MM.1S (cell line): Measurements from ENCODE around the gene IGF1R.

Experiments
- DNase-seq: peaks from one replicate; pipeline ENCODE4 v3.0.0-alpha.2; 2015
- H2AFZ ChIP-seq: fragments of 300-600 bp; sonication (generic); 2 replicates; pipeline ENCODE4 v1.6.0; 2016; ENCODE audit warnings: antibody characterized with exemption, low read length
- H3F3A ChIP-seq: fragments of 300-600 bp; sonication (generic); 2 replicates; pipeline ENCODE4 v1.6.1; 2016; ENCODE audit warnings: mild to moderate bottlenecking, antibody characterized with exemption, low read length, moderate library complexity, mixed read lengths; ENCODE audit not compliant: insufficient read depth
- H3K27ac ChIP-seq: fragments of 300-600 bp; sonication (generic); 2 replicates; pipeline ENCODE4 v1.5.1; 2016; ENCODE audit warnings: mild to moderate bottlenecking, low read length
- H3K27me3 ChIP-seq: fragments of 300-600 bp; sonication (generic); replicated peaks from 2 replicates; pipeline ENCODE4 v1.6.0; 2016; ENCODE audit warnings: low read length; ENCODE audit not compliant: insufficient read depth
- H3K36me3 ChIP-seq: fragments of 300-600 bp; sonication (generic); replicated peaks from 2 replicates; pipeline ENCODE4 v1.6.1; 2016; ENCODE audit warnings: mild to moderate bottlenecking, low read length, mixed read lengths; ENCODE audit not compliant: insufficient read depth
- H3K4me1 ChIP-seq: fragments of 300-600 bp; sonication (generic); 2 replicates; pipeline ENCODE4 v1.6.1; 2016; ENCODE audit warnings: low read length, mixed read lengths
- H3K4me2 ChIP-seq: fragments of 300-600 bp; sonication (generic); 2 replicates; pipeline ENCODE4 v1.6.0; 2016; ENCODE audit warnings: low read depth, low read length
- H3K4me3 ChIP-seq: fragments of 300-600 bp; sonication (generic); 2 replicates; pipeline ENCODE4 v1.5.1; 2016; ENCODE audit warnings: low read length, mixed read lengths
- H3K79me2 ChIP-seq: fragments of 300-600 bp; sonication (generic); 2 replicates; pipeline ENCODE4 v1.6.1; 2016; ENCODE audit warnings: mixed run types, low read length, mixed read lengths
- H3K9ac ChIP-seq: fragments of 300-600 bp; sonication (generic); 2 replicates; pipeline ENCODE4 v1.6.1; 2016; ENCODE audit warnings: low read length, mixed read lengths
- H3K9me2 ChIP-seq: fragments of 300-600 bp; sonication (generic); replicated peaks from 2 replicates; pipeline ENCODE4 v1.6.1; 2016; ENCODE audit warnings: mild to moderate bottlenecking, low read length, mixed read lengths; ENCODE audit not compliant: insufficient read depth
- H3K9me3 ChIP-seq: fragments of 300-600 bp; sonication (generic); replicated peaks from 2 replicates; pipeline ENCODE4 v1.6.1; 2016; ENCODE audit warnings: mild to moderate bottlenecking, low read length, mixed read lengths; ENCODE audit not compliant: insufficient read depth
- H4K20me1 ChIP-seq: fragments of 300-600 bp; sonication (generic); 2 replicates; pipeline ENCODE4 v1.6.1; 2016; ENCODE audit warnings: mild to moderate bottlenecking, low read length, moderate library complexity, mixed read lengths; ENCODE audit not compliant: insufficient read depth
- EZH2 ChIP-seq: fragments of 300-600 bp; sonication (generic); optimal IDR thresholded peaks from 2 replicates; pipeline ENCODE3; 2017; ENCODE audit warnings: low read depth, mild to moderate bottlenecking, antibody characterized with exemption, low read length, mixed read lengths
- EZH2phosphoT487 ChIP-seq: fragments of 300-600 bp; sonication (generic); IDR thresholded peaks from 2 replicates; pipeline ENCODE4 v1.6.1; 2018; ENCODE audit warnings: antibody characterized with exemption, low read length
- TF ChIP-seq, protein P1 (sequence below): fragments of 300-600 bp; sonication (generic); IDR thresholded peaks from 2 replicates; pipeline ENCODE4 v1.5.1; 2016; ENCODE audit warnings: antibody characterized with exemption, low read length, mixed read lengths

The IGF1R gene

DNA sequence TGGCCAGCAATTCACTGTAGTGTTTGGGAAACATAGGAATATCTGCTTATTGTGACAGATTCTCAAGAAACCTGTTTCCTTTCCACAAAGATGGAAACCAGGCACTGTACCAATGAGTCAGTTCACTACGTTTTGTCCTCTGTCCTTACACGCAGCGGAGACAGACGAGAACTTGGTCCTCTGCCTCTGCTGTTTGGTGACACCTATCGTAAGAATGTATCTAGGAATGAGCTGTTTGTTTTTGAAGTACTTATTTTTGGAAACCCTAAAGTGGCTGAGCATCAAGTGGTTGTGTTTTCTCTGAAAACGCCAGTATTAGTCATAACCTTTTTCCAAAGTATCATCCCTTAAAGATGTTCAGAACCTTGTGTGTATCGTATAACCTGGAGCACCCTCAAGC lies 266.3 kb downstream of the IGF1R start:
- H3K36me3 ChIP-seq, result no peaks in the 10 kb centered on the region
- H3K9me2 ChIP-seq, result no peaks in the 10 kb centered on the region
- no peak overlapping the region for H2AFZ ChIP-seq
- no peak for TF ChIP-seq EZH2phosphoT487
- TF ChIP-seq EZH2, result no peak
- TF ChIP-seq, protein P1, sequence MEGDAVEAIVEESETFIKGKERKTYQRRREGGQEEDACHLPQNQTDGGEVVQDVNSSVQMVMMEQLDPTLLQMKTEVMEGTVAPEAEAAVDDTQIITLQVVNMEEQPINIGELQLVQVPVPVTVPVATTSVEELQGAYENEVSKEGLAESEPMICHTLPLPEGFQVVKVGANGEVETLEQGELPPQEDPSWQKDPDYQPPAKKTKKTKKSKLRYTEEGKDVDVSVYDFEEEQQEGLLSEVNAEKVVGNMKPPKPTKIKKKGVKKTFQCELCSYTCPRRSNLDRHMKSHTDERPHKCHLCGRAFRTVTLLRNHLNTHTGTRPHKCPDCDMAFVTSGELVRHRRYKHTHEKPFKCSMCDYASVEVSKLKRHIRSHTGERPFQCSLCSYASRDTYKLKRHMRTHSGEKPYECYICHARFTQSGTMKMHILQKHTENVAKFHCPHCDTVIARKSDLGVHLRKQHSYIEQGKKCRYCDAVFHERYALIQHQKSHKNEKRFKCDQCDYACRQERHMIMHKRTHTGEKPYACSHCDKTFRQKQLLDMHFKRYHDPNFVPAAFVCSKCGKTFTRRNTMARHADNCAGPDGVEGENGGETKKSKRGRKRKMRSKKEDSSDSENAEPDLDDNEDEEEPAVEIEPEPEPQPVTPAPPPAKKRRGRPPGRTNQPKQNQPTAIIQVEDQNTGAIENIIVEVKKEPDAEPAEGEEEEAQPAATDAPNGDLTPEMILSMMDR, result no peak
- no peaks in the 10 kb centered on the region for H3K27me3 ChIP-seq
- no peak overlapping the region for H3K4me3 ChIP-seq
- H3K79me2 ChIP-seq, result no peaks in the 10 kb centered on the region
- no peak for DNase-seq
- no peak overlapping the region for H3K9ac ChIP-seq
- H3K27ac ChIP-seq, result no peak overlapping the region
- no peaks in the 10 kb centered on the region for H3K9me3 ChIP-seq
- no peaks in the 10 kb centered on the region for H3F3A ChIP-seq
- H4K20me1 ChIP-seq, result no peaks in the 10 kb centered on the region
- no peaks in the 10 kb centered on the region for H3K4me1 ChIP-seq
- H3K4me2 ChIP-seq, result no peak overlapping the region

DNA sequence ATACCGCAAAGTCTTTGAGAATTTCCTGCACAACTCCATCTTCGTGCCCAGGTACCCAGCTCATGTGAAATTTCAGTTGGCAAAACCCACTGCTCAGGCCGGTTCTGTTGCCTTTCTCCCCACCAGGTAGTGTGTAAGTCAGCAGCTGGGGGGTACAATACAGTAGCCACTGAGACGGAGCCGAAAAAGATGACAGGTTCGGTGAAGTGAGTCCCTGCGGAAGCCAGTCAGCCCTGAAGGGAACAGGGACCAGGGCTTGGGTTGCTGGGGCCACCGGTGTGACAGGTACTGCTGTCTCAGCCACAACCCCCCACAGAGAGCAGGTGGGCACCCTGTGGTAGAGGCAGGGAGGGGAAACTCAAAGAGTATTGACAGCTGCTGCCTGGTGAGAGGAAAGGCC lies 268.5 kb downstream of the IGF1R start:
- Histone ChIP-seq H3K9ac (no peak overlapping the region), H3K4me1 (no peaks in the 10 kb centered on the region), H3K9me2 (no peaks in the 10 kb centered on the region), H3K4me3 (no peak overlapping the region), H3K27me3 (no peaks in the 10 kb centered on the region), H3K36me3 (no peaks in the 10 kb centered on the region), H3F3A (no peaks in the 10 kb centered on the region), H3K4me2 (no peak overlapping the region), H2AFZ (no peak overlapping the region), H3K27ac (no peak overlapping the region), H3K79me2 (no peaks in the 10 kb centered on the region), H3K9me3 (no peaks in the 10 kb centered on the region), H4K20me1 (no peaks in the 10 kb centered on the region)
- TF ChIP-seq, protein P1, result no peak
- TF ChIP-seq EZH2phosphoT487 (no peak), EZH2 (no peak)
- no peak for DNase-seq

DNA sequence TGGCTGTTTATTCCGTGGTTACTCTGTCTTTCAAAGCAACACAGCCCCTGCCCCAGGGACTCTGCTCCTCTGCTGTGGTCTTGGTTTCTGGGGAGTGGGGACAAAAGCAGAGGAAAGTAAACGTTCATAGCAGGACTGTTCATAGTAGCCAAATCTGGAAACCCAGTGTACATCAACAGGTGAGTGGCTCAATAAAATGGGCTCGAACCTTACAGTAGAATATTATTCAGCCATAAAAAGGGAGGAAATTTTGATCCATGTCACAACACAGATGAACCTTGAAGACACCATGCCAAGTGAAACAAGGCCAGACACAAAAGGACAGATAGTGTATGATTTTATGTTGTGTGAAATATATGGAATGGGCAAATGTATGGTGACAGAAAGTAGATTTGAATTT lies 269.1 kb downstream of the IGF1R start:
- Histone ChIP-seq H3K4me1 (no peaks in the 10 kb centered on the region), H3K27ac (no peak overlapping the region), H4K20me1 (no peaks in the 10 kb centered on the region), H3K27me3 (no peaks in the 10 kb centered on the region), H3K9me3 (no peaks in the 10 kb centered on the region), H3K9ac (no peak overlapping the region), H3K4me3 (no peak overlapping the region), H2AFZ (no peak overlapping the region), H3K9me2 (no peaks in the 10 kb centered on the region), H3K79me2 (no peaks in the 10 kb centered on the region), H3K4me2 (no peak overlapping the region), H3K36me3 (no peaks in the 10 kb centered on the region), H3F3A (no peaks in the 10 kb centered on the region)
- TF ChIP-seq EZH2phosphoT487 (no peak), EZH2 (no peak)
- TF ChIP-seq, protein P1, result no peak
- DNase-seq, result no peak
